HepG2 (cell line): Measurements from ENCODE around the gene ZBTB7A. TPM values are rescaled to one million over a fixed set of nuclear protein-coding genes. Genes with fewer than 3 reads are reported as not detected.

Experiments
- BCL6 ChIP-seq: IDR thresholded peaks from 2 replicates; pipeline ENCODE4 v1.6.1; 2016; ENCODE audit warnings: missing genetic modification reagents, missing compliant biosample characterization
- MIXL1 ChIP-seq: IDR thresholded peaks from 2 replicates; pipeline ENCODE4 v1.6.1; 2016
- PHF21A ChIP-seq: sonication (generic); formaldehyde crosslinking; IDR thresholded peaks from 2 replicates; pipeline ENCODE4 v1.5.0; 2020; ENCODE audit warnings: mild to moderate bottlenecking, missing genetic modification reagents
- POLR2G ChIP-seq: fragments of 200-400 bp; formaldehyde crosslinking; IDR thresholded peaks from 2 replicates; pipeline ENCODE4 v1.6.1; 2018; ENCODE audit warnings: mild to moderate bottlenecking, low read depth, low read length, moderate library complexity
- RBAK ChIP-seq: sonication (generic); formaldehyde crosslinking; IDR thresholded peaks from 2 replicates; pipeline ENCODE4 v1.5.1; 2020; ENCODE audit warnings: mild to moderate bottlenecking, missing genetic modification reagents
- SMC3 ChIP-seq: IDR thresholded peaks from 2 replicates; pipeline ENCODE4 v1.6.1; 2011; ENCODE audit warnings: low read length, improper control_type of control experiment
- ZC3H4 ChIP-seq: sonication (generic); formaldehyde crosslinking; IDR thresholded peaks from 2 replicates; pipeline ENCODE4 v1.4.0; 2020; ENCODE audit warnings: missing genetic modification reagents, borderline replicate concordance
- ZNF234 ChIP-seq: sonication (generic); formaldehyde crosslinking; conservative IDR thresholded peaks from 2 replicates; pipeline ENCODE4 v1.5.1; 2020; ENCODE audit warnings: mild to moderate bottlenecking, missing genetic modification reagents
- ZNF441 ChIP-seq: sonication (generic); formaldehyde crosslinking; IDR thresholded peaks from 2 replicates; pipeline ENCODE4 v1.7.0; 2021; ENCODE audit warnings: missing genetic modification reagents, borderline replicate concordance
- ZNF446 ChIP-seq: sonication (generic); formaldehyde crosslinking; IDR thresholded peaks from 2 replicates; pipeline ENCODE4 v1.5.0; 2020; ENCODE audit warnings: mild to moderate bottlenecking, missing genetic modification reagents
- ZNF598 ChIP-seq: sonication (generic); formaldehyde crosslinking; IDR thresholded peaks from 2 replicates; pipeline ENCODE4 v1.5.1; 2020; ENCODE audit warnings: mild to moderate bottlenecking, missing genetic modification reagents, borderline replicate concordance
- ZNF605 ChIP-seq: sonication (generic); formaldehyde crosslinking; IDR thresholded peaks from 2 replicates; pipeline ENCODE4 v1.8.0; 2022; ENCODE audit warnings: mild to moderate bottlenecking, missing genetic modification reagents
- ZNF703 ChIP-seq: sonication (generic); formaldehyde crosslinking; IDR thresholded peaks from 2 replicates; pipeline ENCODE4 v1.5.1; 2020; ENCODE audit warnings: missing genetic modification reagents, mild to moderate bottlenecking, moderate library complexity, borderline replicate concordance
- polyA plus RNA-seq, 8 experiments: library from polyadenylated mRNA; depleted of rRNA in 3 of 8; stranded (reverse) in 7 of 8; unstranded in 1 of 8; fragments of >200 nt; fragmentation: Illumina TruSeq in 4 of 8; extraction: Trizol in 4 of 8; gene quantifications; 2 replicates each; pipeline versions ENCODE4 v1.2.1 to v1.2.3, GENCODE V29; 2011 to 2016; ENCODE audit warnings: low read depth in 4 of 8, missing spikeins in 1 of 8, mixed read lengths in 1 of 8; ENCODE audit not compliant: insufficient read depth in 1 of 8
- total RNA-seq, 5 experiments: library from RNA; depleted of rRNA; stranded (reverse); fragments of >200 nt; fragmentation: Illumina TruSeq; extraction: Trizol; gene quantifications; 2 replicates each; pipeline ENCODE4 v1.2.3, GENCODE V29; 2016; ENCODE audit warnings: low read depth in 1 of 5
- TF ChIP-seq, protein P1 (sequence below): sonication (generic); formaldehyde crosslinking; conservative IDR thresholded peaks from 2 replicates; pipeline ENCODE4 v1.4.0; 2020; ENCODE audit warnings: missing genetic modification reagents
- TF ChIP-seq, protein P2 (sequence below): IDR thresholded peaks from 2 replicates; pipeline ENCODE4 v1.4.0; 2020; ENCODE audit warnings: mild to moderate bottlenecking, missing genetic modification reagents
- TF ChIP-seq, protein P3 (sequence below): sonication (generic); formaldehyde crosslinking; IDR thresholded peaks from 2 replicates; pipeline ENCODE4 v1.5.1; 2020; ENCODE audit warnings: missing genetic modification reagents, mild to moderate bottlenecking, borderline replicate concordance
- TF ChIP-seq, protein P4 (sequence below): sonication (generic); formaldehyde crosslinking; IDR thresholded peaks from 2 replicates; pipeline ENCODE4 v1.4.0; 2020; ENCODE audit warnings: missing genetic modification reagents
- TF ChIP-seq, protein P5 (sequence below): sonication (generic); formaldehyde crosslinking; IDR thresholded peaks from 2 replicates; pipeline ENCODE4 v1.5.0; 2020; ENCODE audit warnings: missing genetic modification reagents

Gene ZBTB7A
- total and polyA plus RNA-seq, 2 of the 13 experiments (the other 11 are each of a cell fraction or from before 2014, with no cell fraction given) = 3.6 to 4.0 TPM

DNA sequence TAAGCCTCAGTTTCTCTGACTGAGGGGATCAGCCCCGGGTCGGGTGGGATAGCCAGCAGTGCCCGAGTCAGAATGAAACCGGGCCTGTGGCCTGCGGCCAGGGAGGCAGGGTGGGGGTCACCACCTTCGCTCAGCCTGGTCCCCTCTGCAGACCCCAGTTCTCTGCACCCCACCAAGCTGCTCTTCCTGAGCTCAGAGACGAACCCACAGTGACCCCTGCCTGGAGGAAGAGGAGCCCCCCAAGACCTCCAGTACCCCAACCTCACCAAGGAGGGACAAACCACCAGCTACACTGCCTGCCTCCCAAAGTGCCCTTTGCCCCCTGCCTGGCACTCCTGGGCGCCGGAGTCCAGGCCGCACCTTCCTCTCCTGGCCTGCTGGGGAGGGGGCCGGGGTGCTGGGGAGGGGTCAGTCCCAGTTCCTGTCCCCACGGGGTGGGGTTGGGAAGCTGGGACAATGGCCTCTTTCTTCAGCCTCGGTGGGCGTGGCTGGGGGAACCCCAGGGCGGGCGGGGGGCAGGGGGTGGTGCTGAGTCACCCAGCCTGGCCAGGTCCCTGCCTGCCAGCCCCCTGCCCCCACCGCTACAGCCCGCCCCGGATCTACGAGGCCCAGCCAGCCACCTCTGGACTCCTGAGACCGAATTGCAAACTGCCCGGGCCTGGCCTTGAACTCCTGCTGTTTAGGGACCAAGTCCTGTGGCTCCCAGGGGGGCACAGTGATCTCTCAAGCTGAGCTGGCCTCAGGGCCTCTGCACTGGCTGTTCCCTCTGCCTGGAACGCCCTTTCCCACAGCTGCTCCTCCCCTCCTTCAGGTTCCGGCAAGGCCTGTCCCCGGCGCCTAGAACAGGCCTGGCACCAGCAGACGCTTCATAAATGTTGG, 14.3 kb downstream of the ZBTB7A start (continued):
- TF ChIP-seq, protein P1, sequence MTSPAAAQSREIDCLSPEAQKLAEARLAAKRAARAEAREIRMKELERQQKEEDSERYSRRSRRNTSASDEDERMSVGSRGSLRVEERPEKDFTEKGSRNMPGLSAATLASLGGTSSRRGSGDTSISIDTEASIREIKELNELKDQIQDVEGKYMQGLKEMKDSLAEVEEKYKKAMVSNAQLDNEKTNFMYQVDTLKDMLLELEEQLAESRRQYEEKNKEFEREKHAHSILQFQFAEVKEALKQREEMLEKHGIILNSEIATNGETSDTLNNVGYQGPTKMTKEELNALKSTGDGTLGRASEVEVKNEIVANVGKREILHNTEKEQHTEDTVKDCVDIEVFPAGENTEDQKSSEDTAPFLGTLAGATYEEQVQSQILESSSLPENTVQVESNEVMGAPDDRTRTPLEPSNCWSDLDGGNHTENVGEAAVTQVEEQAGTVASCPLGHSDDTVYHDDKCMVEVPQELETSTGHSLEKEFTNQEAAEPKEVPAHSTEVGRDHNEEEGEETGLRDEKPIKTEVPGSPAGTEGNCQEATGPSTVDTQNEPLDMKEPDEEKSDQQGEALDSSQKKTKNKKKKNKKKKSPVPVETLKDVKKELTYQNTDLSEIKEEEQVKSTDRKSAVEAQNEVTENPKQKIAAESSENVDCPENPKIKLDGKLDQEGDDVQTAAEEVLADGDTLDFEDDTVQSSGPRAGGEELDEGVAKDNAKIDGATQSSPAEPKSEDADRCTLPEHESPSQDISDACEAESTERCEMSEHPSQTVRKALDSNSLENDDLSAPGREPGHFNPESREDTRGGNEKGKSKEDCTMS (CRISPR knock-in tag) = no peak
- peak; percentile 93 for TF ChIP-seq PHF21A (CRISPR knock-in tag)
- TF ChIP-seq ZNF446 (CRISPR knock-in tag) = 0 out of 2 replicates have a peak, but pooled peaks have one; percentile 42
- no peak for TF ChIP-seq ZNF703
- TF ChIP-seq SMC3 = no peak
- TF ChIP-seq, protein P2, sequence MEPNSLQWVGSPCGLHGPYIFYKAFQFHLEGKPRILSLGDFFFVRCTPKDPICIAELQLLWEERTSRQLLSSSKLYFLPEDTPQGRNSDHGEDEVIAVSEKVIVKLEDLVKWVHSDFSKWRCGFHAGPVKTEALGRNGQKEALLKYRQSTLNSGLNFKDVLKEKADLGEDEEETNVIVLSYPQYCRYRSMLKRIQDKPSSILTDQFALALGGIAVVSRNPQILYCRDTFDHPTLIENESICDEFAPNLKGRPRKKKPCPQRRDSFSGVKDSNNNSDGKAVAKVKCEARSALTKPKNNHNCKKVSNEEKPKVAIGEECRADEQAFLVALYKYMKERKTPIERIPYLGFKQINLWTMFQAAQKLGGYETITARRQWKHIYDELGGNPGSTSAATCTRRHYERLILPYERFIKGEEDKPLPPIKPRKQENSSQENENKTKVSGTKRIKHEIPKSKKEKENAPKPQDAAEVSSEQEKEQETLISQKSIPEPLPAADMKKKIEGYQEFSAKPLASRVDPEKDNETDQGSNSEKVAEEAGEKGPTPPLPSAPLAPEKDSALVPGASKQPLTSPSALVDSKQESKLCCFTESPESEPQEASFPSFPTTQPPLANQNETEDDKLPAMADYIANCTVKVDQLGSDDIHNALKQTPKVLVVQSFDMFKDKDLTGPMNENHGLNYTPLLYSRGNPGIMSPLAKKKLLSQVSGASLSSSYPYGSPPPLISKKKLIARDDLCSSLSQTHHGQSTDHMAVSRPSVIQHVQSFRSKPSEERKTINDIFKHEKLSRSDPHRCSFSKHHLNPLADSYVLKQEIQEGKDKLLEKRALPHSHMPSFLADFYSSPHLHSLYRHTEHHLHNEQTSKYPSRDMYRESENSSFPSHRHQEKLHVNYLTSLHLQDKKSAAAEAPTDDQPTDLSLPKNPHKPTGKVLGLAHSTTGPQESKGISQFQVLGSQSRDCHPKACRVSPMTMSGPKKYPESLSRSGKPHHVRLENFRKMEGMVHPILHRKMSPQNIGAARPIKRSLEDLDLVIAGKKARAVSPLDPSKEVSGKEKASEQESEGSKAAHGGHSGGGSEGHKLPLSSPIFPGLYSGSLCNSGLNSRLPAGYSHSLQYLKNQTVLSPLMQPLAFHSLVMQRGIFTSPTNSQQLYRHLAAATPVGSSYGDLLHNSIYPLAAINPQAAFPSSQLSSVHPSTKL (CRISPR knock-in tag) = peak; percentile 73
- TF ChIP-seq ZNF605 = peak; percentile 96
- 0 out of 2 replicates have a peak, but pooled peaks have one; percentile 39 for TF ChIP-seq RBAK (CRISPR knock-in tag)
- TF ChIP-seq, protein P3, sequence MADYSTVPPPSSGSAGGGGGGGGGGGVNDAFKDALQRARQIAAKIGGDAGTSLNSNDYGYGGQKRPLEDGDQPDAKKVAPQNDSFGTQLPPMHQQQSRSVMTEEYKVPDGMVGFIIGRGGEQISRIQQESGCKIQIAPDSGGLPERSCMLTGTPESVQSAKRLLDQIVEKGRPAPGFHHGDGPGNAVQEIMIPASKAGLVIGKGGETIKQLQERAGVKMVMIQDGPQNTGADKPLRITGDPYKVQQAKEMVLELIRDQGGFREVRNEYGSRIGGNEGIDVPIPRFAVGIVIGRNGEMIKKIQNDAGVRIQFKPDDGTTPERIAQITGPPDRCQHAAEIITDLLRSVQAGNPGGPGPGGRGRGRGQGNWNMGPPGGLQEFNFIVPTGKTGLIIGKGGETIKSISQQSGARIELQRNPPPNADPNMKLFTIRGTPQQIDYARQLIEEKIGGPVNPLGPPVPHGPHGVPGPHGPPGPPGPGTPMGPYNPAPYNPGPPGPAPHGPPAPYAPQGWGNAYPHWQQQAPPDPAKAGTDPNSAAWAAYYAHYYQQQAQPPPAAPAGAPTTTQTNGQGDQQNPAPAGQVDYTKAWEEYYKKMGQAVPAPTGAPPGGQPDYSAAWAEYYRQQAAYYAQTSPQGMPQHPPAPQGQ (CRISPR knock-in tag) = no peak
- TF ChIP-seq ZNF234 (CRISPR knock-in tag) = no peak
- TF ChIP-seq, protein P4, sequence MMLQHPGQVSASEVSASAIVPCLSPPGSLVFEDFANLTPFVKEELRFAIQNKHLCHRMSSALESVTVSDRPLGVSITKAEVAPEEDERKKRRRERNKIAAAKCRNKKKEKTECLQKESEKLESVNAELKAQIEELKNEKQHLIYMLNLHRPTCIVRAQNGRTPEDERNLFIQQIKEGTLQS (CRISPR knock-in tag) = peak; percentile 86
- TF ChIP-seq, protein P5, sequence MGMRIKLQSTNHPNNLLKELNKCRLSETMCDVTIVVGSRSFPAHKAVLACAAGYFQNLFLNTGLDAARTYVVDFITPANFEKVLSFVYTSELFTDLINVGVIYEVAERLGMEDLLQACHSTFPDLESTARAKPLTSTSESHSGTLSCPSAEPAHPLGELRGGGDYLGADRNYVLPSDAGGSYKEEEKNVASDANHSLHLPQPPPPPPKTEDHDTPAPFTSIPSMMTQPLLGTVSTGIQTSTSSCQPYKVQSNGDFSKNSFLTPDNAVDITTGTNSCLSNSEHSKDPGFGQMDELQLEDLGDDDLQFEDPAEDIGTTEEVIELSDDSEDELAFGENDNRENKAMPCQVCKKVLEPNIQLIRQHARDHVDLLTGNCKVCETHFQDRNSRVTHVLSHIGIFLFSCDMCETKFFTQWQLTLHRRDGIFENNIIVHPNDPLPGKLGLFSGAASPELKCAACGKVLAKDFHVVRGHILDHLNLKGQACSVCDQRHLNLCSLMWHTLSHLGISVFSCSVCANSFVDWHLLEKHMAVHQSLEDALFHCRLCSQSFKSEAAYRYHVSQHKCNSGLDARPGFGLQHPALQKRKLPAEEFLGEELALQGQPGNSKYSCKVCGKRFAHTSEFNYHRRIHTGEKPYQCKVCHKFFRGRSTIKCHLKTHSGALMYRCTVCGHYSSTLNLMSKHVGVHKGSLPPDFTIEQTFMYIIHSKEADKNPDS (CRISPR knock-in tag) = no peak
- TF ChIP-seq MIXL1 = peak; percentile 78; the same call in 1 of the 2 replicates
- no peak for TF ChIP-seq ZNF598 (CRISPR knock-in tag)
- peak; percentile 78 for TF ChIP-seq BCL6
- TF ChIP-seq POLR2G = peak; percentile 54; the same call in 1 of the 2 replicates
- TF ChIP-seq ZNF441 (CRISPR knock-in tag) = peak; percentile 92
- TF ChIP-seq ZC3H4 (CRISPR knock-in tag) = no peak
